ENCODE results near the gene CHI3L1. TPM values are rescaled to one million over a fixed set of nuclear protein-coding genes. Genes with fewer than 3 reads are reported as not detected.

Gene CHI3L1
- total RNA-seq, 1 donor from 2014 or later, result 85.1 TPM

DNA sequence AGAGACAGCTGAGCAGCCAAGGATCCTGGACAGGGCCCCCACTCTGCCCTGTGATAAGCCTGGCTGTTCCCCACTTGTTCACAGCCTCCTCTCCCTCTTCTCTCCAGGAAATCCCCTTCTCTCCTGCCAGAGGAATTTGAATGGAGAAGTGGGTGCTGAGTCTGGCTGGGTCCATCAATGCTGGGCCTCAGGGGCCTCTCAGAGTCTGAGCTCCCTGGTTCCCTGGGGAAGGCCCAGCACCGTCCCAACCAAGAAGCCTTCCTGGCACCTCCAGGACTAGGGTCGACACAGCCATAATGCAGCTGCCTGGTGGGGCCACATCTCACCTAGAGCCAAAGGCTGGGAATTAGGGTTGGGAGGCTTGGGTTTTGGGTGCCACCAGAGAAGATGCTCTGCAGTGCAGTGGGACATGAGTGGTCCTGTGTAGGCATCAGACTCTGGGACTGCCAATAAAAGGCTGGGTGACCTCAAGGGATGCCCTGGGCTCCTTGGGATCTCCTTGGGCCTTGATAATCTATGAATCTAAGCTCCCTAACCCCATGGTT is 13.4 kb downstream of the CHI3L1 start:
- Histone ChIP-seq H3K27me3 (no peaks in the 10 kb centered on the region), H3K4me1 (peaks cover 12% of the 10 kb centered on the region), H3K9me3 (no peaks in the 10 kb centered on the region), H3K36me3 (no peaks in the 10 kb centered on the region), H3K27ac (no peak overlapping the region), H3K4me3 (no peak overlapping the region)
- TF ChIP-seq, protein P1, sequence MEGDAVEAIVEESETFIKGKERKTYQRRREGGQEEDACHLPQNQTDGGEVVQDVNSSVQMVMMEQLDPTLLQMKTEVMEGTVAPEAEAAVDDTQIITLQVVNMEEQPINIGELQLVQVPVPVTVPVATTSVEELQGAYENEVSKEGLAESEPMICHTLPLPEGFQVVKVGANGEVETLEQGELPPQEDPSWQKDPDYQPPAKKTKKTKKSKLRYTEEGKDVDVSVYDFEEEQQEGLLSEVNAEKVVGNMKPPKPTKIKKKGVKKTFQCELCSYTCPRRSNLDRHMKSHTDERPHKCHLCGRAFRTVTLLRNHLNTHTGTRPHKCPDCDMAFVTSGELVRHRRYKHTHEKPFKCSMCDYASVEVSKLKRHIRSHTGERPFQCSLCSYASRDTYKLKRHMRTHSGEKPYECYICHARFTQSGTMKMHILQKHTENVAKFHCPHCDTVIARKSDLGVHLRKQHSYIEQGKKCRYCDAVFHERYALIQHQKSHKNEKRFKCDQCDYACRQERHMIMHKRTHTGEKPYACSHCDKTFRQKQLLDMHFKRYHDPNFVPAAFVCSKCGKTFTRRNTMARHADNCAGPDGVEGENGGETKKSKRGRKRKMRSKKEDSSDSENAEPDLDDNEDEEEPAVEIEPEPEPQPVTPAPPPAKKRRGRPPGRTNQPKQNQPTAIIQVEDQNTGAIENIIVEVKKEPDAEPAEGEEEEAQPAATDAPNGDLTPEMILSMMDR (IDR thresholded peaks at IDR 0.05), result no peak
- intact Hi-C loops (cut with DNase I), result no loop called here
- ATAC-seq (no peak), DNase-seq (no peak)

DNA sequence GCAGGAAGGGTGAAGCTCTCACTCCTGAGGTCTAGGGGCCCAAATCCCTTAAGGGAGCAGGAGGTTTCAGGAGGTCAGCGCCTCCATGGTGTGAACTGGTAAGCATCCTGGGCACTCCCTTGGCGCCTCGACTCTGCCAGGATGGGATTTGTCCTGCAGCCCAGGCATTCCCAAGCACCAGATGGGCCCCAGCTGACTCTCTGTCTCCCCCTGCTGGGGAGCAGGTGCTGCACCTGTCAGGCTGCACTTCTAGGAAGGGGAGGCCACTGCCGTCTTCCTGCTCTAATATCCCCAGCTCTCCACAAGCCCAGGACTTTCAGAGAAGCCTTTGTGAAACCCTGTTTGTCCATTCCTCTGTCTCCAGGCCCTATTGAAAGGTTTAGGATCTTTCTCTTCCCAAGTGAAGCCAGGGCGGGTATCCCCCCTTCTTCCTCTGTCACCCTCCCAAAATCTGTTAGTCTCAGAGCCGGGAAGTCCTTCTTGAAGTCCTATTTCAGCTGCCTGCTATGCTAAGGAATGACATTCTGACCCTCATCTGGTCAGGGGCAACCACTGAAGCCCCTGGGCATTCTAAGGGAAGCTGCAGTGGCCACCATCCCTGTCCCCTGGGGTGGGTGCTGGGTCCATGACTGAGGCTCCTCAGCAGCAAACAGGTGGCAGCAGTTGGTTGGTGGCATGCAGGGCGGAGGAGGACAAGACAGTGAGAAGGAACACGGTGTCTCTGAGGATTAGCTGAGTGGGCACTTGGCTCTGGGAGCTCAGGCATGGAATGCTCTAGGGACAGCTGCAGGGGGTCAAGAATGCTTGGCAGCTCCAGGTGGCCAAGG is 14.1 kb downstream of the CHI3L1 start:
- TF ChIP-seq, protein P1 (IDR thresholded peaks at IDR 0.05), result peak; percentile 82
- ATAC-seq, result peak; percentile 83
- intact Hi-C loops (cut with DNase I), result no loop called here

DNA sequence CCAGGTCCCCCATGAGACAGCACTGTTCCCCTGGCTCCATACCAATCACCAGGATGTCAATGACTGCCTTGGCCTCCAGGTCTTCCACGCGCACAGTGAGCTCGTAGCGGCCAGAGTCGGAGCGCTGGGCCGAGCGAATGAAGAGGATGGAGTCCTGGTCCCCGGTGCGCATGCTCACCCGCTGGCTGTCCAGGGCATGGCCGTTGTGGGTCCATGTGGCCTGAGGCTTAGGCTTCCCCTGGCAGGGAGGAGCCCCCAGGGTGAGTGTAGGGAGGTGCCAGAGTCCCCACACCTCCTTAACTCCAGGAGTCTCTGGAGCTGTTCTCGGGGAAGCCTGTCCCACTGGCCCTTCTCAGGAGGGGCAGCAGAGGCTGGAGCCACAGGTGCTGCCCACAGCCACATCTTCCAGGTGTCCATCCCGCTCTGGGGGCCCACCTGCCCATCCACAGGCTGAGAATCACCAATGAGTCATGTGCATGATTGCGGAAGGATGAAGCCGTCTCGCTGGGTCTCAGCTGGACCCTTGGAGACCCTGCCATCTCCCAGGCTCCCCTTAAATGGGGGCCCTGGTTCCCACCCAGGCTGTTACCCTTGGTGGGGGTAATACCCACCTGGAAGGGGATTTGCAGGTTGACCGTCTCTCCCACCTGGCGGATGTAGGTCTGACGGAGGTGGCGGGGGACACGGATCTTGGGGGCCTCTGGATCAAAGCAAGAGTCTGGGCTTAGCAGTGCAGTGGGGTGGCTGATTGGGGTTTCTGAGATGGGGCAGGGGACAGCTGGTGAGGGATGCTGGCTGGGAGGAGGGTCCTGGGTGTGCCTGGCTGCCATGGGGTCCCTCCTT is 14.9 kb downstream of the CHI3L1 start:
- ATAC-seq (no peak), DNase-seq (peak; percentile 53)
- Histone ChIP-seq H3K27ac (no peak overlapping the region), H3K9me3 (no peaks in the 10 kb centered on the region), H3K4me3 (no peak overlapping the region), H3K4me1 (peaks cover 12% of the 10 kb centered on the region), H3K36me3 (no peaks in the 10 kb centered on the region), H3K27me3 (no peaks in the 10 kb centered on the region)
- TF ChIP-seq, protein P1 (IDR thresholded peaks at IDR 0.05), result no peak
- intact Hi-C loops (cut with DNase I), result no loop called here

More for the DNA sequence above, 14.1 kb downstream of the CHI3L1 start:
- Histone ChIP-seq H3K27ac (no peak overlapping the region), H3K4me3 (no peak overlapping the region), H3K9me3 (no peaks in the 10 kb centered on the region), H3K27me3 (no peaks in the 10 kb centered on the region), H3K36me3 (no peaks in the 10 kb centered on the region), H3K4me1 (peaks cover 12% of the 10 kb centered on the region)
- DNase-seq, result peak; percentile 83

DNA sequence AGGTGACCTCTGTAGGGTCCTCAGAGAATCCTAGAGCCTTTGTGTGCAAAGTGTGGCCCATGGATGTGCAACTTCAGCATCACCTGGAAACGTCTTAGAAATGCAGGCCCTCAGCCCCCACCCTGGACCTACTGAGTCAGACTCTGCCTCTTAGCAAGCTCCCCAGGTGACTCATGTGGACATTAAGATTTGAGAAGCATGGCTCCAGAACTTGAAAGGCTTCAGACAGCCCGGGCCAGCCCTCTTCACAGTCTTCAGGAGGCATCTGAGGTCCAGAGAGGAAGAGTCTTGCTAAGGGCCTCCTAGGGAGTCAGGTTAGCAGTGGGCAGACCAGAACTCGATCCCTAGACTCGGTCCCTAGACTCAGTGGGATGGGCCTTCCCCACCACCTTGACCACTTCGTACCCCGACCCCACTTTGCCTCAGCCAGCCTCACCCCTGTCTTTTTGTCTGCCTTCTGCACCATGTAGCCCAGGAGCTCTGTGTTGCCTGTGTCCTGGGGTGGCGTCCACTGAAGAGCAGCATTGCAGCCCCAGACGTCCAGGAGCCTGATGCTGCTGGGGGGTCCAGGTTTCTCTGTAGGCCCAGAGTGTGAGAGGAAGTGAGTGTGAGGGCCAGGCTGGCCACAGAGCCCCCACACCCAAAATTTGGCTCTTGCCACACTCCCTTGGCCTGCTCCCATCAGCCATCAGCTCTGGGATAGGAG is 15.7 kb downstream of the CHI3L1 start:
- intact Hi-C loops (cut with DNase I), result no loop called here
- Histone ChIP-seq H3K36me3 (no peaks in the 10 kb centered on the region), H3K9me3 (no peaks in the 10 kb centered on the region), H3K27me3 (no peaks in the 10 kb centered on the region), H3K4me3 (no peak overlapping the region), H3K4me1 (peaks cover 8% of the 10 kb centered on the region), H3K27ac (no peak overlapping the region)
- peak; percentile 28 for DNase-seq
- no peak for ATAC-seq
- TF ChIP-seq, protein P1 (IDR thresholded peaks at IDR 0.05), result no peak

DNA sequence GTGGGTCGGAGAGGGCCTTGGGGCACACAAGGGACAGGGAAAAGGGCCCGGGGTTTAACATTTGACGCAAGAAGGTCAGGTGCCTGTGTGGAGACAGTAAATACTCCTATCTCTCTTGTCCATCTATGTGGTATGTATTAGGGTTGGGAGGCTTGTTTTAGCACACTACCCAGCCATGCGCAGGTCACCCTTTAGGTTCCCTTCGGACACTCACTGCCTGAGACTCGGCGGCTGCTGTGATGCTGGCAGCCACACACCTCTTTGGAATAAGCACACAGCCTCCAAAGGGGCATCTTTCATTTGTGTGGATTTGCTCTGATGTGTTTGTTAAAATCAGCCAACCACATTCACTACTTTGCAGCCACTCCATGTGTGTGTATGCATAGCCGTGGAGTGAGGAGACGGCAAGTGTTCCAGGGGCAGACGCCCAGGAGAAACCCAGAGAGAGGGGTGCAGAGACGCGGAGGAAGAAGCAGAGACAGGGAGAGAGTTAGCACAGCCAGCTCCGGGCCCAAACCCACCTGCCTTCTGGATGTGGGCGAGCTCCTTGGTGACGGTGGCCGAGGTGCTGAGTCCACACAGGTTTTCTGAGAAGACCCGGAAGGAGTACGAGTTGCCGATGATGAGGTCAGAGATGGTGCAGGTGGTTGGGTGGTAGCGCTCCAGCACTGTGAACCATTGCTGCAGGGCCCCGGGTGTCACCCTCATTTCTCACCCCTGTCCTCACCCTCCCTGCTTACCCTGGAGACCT is 16.6 kb downstream of the CHI3L1 start:
- no peaks in the 10 kb centered on the region for H3K9me3 ChIP-seq
- ATAC-seq, result no peak
- intact Hi-C loops (cut with DNase I), result no loop called here

More for the DNA sequence above, 16.6 kb downstream of the CHI3L1 start:
- TF ChIP-seq, protein P1 (IDR thresholded peaks at IDR 0.05), result no peak
- no peak overlapping the region for H3K4me3 ChIP-seq
- no peaks in the 10 kb centered on the region for H3K27me3 ChIP-seq
- no peaks in the 10 kb centered on the region for H3K36me3 ChIP-seq
- DNase-seq, result peak; percentile 56
- H3K27ac ChIP-seq, result no peak overlapping the region
- peaks cover 5% of the 10 kb centered on the region for H3K4me1 ChIP-seq

Measured in upper lobe of right lung (tissue), 1 donor.